Adrenal gland (tissue), 5 donors: ENCODE data around the gene HDAC4.

Source experiments
- POLR2A ChIP-seq, 2 donors: fragments of 450-650 bp; IDR thresholded peaks; one replicate each; pipeline ENCODE4 v1.6.1; 2017; ENCODE audit warnings: antibody characterized with exemption in 2 of 2, mild to moderate bottlenecking in 2 of 2, moderate library complexity in 1 of 2
- TF ChIP-seq, protein P1 (sequence below), 6 experiments: fragments of 450-650 bp in 4 of 6; fragments of 200-600 bp in 2 of 6; sonication (generic) in 1 of 6; IDR thresholded peaks; 1 replicate in 5 of 6; 2 replicates in 1 of 6; pipeline versions ENCODE4 v1.5.1 to v1.8.0; 2016 to 2021; ENCODE audit warnings: antibody characterized with exemption in 6 of 6, mild to moderate bottlenecking in 2 of 6, moderate library complexity in 1 of 6
- donor health status: DM: no; HTN: no; CAD: no.

DNA sequence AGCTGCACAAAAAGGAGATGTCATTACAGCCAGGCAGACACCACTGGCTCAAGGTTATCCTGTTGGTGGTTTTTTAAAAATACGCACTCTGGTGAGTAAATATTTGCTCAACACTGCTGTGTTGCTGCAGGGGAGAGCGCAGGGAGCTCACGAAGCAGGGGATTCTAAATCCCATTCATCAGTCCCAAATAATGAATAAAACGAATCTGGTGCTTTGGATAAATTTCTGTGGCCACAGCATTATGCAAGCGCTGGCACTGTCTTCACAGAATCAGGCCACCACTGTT lies 256.2 kb downstream of the HDAC4 start:
- TF ChIP-seq, protein P1, sequence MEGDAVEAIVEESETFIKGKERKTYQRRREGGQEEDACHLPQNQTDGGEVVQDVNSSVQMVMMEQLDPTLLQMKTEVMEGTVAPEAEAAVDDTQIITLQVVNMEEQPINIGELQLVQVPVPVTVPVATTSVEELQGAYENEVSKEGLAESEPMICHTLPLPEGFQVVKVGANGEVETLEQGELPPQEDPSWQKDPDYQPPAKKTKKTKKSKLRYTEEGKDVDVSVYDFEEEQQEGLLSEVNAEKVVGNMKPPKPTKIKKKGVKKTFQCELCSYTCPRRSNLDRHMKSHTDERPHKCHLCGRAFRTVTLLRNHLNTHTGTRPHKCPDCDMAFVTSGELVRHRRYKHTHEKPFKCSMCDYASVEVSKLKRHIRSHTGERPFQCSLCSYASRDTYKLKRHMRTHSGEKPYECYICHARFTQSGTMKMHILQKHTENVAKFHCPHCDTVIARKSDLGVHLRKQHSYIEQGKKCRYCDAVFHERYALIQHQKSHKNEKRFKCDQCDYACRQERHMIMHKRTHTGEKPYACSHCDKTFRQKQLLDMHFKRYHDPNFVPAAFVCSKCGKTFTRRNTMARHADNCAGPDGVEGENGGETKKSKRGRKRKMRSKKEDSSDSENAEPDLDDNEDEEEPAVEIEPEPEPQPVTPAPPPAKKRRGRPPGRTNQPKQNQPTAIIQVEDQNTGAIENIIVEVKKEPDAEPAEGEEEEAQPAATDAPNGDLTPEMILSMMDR (IDR thresholded peaks at IDR 0.05): no peak
- no peak for TF ChIP-seq POLR2A (IDR thresholded peaks at IDR 0.05)
